AG09319 (cell line): ENCODE measurements around the gene PRDM16.

Experiments
- DNase-seq: peaks from one replicate; pipeline ENCODE4 v3.0.0-alpha.2; 2010; ENCODE audit warnings: low read depth; ENCODE audit errors: extremely low read depth
- CTCF ChIP-seq: IDR thresholded peaks from 2 replicates; pipeline ENCODE4 v1.5.1; 2011; ENCODE audit warnings: low read depth, mild to moderate bottlenecking, inconsistent platforms, low read length, moderate library complexity

The PRDM16 gene

GRCh38 chr1:3204725-3205124 is 135.7 kb downstream of the PRDM16 start:
- DNase-seq, result no peak
- TF ChIP-seq CTCF, result no peak

- no peak for DNase-seq
- TF ChIP-seq CTCF, result no peak
These were observed 136.8 kb downstream of the PRDM16 start for GRCh38 chr1:3205815-3206214.

GRCh38 chr1:3206696-3207095 is 137.7 kb downstream of the PRDM16 start:
- no peak for DNase-seq
- TF ChIP-seq CTCF, result no peak

GRCh38 chr1:3207217-3207848 is 138.3 kb downstream of the PRDM16 start:
- no peak for DNase-seq
- TF ChIP-seq CTCF, result no peak

GRCh38 chr1:3208819-3209200 is 139.8 kb downstream of the PRDM16 start:
- no peak for DNase-seq
- TF ChIP-seq CTCF, result no peak

GRCh38 chr1:3209201-3209600 is 140.2 kb downstream of the PRDM16 start:
- no peak for TF ChIP-seq CTCF
- no peak for DNase-seq

- DNase-seq, result no peak
- no peak for TF ChIP-seq CTCF
These were observed 142.8 kb downstream of the PRDM16 start for GRCh38 chr1:3211582-3212375.
